Measurements from ENCODE around the gene LOXHD1.

Gene LOXHD1

DNA sequence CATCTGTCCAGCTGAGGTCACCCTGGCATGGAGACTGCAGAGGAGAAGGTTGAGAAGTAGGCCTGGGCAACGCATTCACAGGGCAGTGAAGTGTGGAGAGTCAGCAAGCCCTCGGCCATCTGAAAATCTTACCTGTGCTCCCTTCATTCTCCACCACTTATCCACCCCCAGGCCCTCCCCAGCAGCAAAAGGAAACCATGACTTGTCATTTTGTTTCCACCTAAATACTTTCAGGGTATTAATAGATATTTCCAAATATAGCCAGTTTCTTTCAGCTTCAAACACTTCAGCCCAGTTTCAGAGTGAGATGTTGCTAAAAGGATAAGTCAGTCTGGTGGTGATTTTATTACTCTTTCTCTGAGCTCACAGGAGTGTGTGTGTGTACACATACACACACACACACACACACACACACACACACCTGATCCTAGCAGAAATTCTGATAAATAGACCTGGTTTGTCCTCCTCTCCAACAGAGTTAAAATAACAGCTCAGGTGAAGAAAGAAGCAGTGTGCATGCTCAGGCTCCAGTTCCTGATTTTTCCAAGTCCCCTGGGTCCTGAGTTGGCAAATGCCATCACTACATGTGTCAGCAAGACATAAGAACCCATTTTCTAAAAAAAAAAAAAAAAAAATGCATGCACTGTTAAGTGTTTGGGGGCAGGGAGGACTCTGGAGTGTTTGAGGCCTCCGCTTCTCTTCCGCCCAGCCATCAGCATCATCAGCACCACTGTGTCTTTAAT, 82.8 kb downstream of the LOXHD1 start:
- DNase-seq: no peak

DNA sequence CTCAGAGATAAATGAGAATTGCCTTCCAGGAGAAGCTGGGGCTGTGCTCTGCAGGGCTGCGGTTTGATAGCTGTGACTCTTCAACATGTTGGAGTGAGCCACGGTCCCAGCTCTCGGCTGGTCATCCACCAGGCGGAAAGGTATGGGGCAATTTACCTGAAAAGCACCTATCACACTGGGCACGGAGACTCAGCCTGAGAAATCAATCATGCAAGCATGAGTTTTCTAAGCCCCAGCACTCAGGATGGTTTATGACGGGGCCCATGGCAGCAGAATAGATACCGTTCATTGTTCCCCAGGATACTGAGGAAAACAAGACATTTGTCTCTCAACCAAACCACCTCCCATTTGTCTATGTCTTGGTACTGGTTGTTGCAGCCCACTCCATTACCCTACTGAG, 83.9 kb downstream of the LOXHD1 start:
- DNase-seq: no peak

DNA sequence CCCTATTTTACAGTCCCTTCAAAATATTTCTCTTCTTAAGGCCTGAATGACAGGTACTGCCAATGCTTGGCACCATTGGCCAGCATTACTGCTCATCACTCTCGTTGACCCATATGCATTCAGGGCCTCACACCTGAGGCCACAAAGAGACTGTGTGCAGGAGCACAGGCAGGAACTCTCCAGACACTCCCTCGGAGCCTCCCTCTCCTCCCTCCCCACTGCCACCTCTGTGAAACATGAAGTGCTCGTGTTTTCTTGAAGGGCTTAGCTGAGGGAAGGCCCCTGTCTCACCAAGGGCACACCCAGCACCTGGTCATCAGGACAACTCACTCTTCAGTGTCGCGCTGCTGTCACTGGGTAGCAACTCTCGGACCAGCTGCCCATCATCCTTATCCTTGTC, 85.3 kb downstream of the LOXHD1 start:
- no peak for DNase-seq

DNA sequence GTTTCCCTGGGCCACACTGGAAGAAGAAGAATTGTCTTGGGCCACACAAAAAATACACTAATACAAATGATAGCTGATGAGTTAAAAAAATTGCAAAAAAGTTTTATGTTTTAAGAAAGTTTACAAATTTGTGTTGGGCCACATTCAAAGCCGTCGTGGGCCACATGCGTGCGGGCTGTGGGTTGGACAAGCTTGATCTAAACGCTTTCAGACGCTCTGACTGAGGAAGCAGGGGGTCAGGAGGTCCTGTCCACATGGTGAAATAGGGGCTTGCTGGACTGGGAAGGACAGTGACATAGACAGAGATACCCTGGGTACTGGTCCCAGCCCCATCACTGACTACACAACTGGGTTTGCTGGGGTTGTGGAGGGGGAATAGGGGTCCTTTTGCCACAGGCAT, 86.4 kb downstream of the LOXHD1 start:
- DNase-seq: no peak

DNA sequence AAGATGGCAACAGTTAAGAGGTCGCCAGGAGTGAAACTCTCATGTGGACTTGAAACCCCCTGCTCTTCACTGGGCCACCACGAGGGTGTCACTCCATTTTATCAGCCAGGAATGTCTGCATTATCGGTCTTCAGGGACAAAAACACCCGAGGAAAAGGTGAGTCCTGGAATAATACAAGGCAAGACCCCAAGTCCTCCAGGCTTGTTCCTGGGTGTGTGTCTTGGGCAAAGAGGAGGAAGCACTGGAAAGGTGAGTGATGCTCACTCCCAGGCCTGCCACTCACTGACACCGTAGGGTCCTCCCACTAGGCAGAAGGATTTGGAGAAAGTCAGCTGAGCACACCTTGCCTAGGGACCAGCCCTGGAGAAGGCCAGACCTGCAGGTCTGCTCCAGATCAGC, 86.9 kb downstream of the LOXHD1 start:
- no peak for DNase-seq

DNA sequence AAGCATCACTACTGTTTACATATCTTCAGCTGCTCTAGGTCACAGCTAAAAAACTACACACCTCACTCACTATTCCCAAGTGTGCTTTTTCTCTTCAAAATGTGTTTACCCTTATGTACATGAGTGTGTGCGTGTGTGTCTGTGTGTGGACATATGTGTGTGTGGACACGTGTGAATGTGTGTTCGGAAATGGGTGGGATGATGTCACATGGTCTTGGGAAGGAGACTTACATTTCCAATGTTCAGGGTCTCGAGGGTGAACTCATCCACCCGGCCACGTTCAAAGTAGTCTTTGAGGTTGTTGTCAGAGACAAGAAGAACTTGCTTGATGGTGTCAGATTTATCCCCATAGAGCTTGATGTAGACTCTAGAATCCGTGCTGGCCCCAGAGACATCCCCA, 87.8 kb downstream of the LOXHD1 start:
- no peak for DNase-seq

DNA sequence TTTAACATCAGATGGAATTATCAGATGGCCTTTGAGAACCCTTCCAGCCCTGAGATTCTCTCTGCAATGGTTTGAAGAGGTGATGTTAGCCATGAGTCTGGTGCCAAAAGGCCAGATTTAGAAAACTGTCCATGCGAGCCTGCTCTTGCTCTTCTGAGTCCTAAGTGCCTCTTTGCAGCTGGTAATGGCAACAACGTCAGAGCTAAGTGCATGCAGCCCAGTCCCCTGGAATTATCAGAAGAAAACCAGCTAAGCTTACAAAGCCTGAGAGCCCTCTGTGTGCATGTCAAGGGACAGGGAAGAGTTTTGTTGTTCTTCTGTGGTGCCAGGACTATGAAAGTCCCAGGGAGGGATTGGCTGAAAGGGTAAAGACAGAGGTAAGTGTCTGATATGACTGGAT, 89.8 kb downstream of the LOXHD1 start:
- DNase-seq: no peak

DNA sequence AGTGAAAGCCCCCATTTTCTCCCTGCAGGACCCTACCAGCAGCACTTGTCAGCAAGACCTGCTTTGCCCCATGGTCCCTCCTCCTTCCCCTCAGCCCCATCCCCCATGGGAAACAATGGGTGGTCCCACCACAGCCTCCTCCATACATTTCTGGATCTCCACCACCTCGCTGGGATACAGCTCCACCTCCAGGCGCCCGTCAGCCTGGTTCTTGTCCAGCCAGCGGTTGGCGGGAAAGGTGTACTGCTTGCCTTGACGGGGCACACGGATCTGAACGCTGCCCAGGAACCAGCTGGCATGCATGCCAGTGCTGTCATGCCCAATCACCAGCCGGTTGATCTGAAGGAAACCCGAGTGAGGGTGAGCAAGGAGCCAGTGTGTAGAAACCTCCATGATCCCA, 90.9 kb downstream of the LOXHD1 start:
- no peak for DNase-seq

DNA sequence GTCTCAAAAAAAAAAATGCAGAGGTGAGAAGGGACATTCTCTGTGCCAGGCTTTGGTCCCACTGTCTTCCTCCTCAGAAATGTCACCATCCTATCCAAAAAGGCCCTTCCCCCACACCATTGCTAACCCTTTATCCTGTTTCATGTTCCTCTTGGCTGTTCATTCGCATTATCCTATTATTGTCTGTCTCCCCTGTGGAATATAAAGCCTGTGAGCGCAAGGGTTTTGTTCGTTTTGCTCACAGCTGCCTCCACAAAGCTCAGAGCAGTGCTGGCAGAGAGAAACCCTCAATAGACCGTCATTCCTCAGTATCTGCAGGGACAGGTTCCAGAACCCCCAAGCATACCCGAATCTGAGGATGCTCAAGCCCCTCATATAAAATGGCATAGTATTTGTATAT, 91.8 kb downstream of the LOXHD1 start:
- no peak for DNase-seq

DNA sequence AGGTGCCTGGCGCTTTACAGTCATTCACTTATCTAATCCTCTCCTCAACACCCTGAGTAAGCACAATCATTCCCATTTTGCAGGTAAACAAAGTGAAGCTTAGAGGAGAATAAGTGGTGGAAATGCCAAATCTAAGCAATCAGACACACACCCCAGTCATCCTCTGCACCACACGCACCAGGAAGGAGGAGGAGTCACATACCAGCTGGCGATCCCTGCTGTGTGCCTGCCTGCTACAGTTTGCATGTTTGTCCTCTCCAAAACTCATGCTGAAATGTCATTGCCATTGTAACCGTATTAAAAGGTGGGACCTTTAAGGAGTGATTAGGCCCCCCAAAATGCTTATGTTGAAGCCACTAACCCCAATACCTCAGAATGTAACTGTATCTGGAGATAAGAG, 93.7 kb downstream of the LOXHD1 start:
- DNase-seq: no peak

DNA sequence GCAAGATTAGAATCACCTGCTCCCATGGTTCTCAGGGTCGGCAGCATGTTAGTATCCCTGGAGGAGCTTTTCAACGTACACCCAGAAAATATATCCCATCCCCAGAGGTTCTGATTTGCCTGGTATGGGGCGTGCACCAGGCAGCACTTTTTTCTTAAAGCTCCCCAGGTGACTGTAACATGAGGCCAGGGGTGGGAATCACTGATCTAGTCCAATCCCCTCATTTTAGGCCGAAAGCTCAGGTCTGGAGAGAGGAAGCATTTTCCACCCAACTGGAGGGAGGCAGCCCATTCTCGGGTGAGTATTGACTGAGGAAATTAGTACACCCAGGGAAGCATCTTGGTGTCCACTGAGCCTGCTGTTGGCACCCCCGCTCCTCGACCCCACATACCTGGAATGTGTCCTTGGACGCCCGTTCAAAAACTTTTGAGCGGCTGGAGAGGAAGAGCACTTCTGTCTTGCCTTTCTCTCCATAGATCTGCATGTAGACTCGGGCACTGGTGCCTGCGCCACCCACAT, 94.3 kb downstream of the LOXHD1 start:
- no peak for DNase-seq

DNA sequence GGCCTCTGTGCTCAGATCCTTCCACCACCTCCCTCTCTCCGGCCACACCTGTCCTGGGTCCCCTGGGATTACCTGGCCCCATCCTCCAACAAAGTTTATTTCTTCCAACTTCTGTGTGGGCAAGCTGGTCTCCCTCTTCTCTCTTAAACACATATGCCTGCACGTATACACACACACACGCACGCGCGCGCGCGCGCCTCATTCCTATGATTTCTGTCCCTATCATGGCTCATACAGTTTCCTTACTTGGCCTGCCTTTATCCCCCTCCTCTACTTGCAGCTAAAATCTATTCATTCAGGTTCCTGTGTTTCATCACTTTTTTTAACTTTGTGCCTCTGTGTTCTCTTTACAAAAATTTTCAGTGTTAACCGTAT, 96.4 kb downstream of the LOXHD1 start:
- DNase-seq: no peak

DNA sequence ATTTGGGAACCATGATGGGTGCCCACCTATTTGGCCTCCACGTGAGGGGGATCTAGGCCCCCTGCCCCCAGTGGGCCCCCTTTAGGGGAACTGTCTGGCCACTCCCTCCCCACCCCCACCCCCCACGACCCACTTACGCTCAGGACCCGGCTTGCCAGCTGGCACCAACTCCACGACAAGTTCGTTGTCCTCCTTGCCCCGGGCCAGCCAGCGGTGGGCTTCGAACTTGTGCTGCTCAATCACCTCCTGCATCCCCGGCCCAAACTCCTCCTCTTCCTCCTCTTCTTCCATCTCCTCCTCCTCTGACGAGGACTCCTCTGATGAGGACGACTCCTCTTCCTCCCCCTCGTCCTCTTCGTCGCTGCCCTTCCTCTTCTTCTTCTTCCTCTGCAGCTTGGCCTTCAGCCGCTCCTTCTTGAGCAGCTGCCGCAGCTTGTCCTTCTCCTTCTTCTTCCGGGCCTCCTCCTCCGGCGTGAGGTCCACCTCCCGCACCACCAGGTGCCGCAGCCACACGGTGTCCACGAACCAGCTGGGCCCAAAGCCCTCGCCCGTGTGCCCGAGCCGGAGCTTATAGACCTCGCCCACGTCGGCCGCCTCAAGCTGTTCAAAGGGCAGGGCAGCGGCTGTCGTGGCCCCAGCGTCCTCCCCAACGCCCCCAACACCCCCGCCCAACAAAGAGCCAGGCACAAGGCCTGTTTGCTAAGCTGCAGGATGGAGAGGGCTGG, 96.9 kb downstream of the LOXHD1 start:
- DNase-seq: no peak

DNA sequence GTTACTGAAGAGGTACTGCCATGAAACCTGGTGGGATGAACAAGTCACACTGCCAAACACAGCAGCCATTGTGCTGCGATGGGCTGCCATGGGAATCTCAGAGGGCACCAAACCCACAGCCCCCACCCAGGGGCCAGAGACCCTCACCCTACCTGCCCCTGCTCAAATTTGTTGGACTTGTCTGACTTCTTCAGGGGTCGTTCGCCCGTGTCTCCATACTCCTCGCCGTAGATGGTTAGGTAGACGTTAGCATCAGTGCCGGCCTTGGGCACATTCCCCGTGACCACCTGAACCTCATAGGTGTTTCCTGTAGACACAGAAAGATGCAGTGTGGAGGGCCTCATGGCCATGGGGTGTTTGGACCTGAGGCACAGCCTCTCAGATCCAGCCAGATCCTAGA, 97.7 kb downstream of the LOXHD1 start:
- DNase-seq: no peak

DNA sequence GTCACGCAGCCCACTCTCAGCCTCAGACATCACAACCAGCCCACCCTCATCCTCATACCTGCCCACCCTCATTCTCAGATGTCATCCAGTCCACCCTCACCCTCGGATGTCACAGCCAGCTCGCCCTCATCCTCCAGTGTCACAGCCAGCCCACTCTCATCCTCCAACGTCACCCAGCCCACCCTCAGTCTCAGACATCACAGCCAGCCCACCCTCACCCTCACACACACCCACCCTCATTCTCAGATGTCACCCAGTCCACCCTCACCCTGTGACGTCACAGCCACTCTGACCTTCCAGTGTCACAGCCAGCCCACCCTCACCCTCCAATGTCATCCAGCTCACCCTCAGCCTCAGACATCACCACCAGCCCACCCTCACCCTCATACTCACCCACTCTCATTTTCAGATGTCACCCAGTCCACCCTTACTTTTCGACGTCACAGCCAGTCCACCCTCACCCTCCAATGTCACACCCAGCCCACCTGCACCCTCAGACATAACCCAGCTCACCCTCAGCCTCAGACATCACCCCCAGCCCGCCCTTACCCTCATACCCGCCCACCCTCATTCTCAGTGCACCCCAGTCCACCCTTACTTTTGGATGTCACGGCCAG, 100.3 kb downstream of the LOXHD1 start:
- DNase-seq: no peak

DNA sequence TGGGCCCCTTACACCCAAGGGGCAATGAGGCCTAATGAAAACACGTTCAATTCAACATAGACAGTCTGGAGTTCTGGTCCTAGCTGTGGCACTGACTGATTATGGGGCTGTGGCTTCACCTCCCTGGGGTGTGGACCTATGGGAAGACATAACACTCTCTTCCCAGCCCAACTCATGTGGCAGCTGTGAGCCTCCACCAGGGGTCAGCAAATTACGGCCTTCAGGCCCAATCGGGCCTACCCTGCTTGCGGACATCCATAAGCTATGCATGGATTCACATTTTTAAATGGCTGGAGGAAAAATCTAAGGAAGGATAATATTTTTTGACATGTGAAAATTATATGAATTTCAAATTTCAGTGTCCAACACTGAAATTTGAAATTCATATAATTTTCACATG, 101.3 kb downstream of the LOXHD1 start:
- no peak for DNase-seq

DNA sequence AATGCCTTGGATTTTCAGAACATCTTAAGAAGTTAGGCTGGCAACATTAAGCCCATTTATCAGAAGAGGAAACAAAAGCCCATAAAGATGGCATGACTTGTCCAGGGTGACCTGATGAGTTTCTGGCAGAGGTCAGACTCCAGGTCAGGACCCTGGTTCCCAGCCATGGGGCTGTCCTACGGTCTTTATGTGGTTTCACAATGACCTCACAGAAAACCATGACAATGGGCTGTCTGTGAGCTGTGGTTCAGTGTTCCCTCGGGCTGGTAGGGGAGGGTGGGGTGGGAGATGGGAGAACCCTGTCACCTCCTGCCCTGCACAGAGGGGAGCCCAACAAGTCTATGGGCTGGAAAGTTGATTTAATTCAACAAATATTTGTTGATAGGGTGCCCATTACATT, 101.8 kb downstream of the LOXHD1 start:
- DNase-seq: no peak

DNA sequence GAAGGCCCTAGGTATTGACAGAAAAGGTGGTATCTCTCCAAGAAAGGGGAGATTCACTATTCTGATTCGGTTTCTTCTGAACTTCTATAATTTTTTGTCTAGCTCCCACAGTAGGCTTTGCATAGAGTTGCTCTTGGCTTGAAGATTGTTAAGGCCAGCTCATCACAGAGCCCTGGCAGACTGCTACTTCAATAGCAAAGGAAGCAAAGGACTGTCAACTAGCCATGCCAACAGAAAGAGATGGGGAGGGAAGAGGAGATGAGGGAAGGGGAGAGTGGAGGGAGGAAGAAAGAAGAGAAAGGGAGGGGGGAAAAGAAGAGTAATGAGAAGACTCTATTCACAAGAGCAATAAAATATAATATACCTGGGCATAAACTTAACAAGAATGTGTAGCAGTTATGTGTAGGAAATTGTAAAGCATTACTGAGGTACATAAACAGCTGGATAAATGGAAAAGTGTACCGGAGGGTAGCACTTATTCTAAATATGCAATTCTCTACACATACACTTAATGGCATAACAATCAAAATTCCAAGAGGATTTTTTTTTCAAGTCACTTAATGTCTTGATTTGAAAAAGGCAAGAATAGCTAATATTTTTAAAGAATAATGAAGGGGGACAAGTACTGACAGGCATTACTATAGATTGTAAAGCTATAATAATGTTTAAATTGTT, 102.5 kb downstream of the LOXHD1 start:
- DNase-seq: no peak

DNA sequence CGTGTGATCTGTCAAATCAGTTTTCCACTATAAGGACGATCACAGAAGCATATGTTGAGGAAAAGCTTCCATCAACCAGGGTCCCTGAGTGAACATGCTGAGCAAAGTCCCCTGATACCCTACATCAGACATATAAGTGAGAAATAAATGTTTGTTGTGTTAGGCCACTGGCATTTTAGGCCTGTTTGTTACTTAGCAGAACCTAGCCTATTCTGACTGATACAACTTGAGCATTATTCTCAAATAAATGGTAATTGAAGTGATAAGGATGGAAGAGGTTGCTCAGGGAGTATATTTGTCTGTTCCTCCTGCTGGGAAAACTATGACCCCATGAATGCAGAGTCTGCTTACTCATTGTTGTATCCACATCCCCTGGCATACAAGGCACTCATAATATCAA, 106.4 kb downstream of the LOXHD1 start:
- no peak for DNase-seq

DNA sequence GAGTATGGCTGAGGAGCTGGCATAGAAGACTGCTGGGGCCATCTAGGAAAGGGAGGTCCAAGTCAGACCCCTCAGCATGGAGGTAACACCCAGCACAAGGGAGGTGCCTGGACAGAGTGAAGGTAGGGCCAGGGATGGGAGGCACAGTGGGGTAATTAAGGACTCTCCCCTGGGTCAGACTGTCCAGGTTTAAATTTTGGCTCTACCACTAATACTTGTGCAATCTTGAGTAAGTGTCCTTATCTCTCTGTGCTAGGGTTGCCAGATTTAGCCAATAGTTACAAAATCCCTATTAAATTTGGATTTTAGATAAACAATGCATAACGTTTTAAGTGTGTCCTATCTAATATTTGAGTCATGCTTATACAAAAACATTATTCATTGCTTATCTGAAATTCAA, 109.5 kb downstream of the LOXHD1 start:
- no peak for DNase-seq

DNA sequence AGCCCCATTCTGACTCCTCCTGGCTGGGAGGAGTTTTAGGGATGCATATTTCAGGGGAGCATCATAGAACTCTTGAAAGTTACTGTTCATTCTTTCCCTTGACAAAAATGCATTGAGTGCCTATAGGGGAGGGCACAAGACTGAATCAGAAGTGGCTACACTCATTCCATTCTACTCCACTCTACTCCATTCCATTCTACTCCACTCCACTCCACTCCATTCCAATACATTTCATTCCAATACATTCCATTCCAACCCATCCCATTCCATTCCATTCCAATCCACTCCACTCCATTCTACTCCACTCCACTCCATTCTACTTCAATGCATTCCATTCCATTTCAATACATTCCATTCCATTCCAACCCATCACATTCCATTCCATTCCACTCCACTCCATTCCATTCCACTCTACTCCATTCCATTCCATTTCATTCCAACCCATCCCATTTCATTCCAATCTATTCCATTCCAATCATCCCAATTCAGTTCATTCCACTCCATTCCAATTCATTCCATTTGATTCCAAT, 110.8 kb downstream of the LOXHD1 start:
- no peak for DNase-seq

DNA sequence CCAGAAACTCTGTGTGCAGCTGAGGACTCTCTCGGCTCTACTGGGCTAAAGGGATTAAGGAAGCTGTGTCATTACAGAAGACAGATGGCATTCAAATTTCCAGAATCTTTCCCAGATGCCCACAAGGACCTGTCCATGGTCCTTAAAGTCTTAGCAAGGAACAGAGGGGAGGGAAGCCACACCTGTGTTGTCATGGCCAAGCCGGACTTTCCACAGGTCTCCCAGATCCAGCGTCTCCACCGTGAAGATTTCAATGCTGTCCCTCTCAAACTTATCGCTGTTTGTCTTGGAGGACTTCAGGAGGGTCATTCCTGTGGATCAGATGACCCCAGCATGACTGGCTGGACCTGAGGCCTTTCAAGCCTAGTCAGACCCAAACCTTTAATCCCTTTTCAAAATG, 114.5 kb downstream of the LOXHD1 start:
- DNase-seq: no peak

DNA sequence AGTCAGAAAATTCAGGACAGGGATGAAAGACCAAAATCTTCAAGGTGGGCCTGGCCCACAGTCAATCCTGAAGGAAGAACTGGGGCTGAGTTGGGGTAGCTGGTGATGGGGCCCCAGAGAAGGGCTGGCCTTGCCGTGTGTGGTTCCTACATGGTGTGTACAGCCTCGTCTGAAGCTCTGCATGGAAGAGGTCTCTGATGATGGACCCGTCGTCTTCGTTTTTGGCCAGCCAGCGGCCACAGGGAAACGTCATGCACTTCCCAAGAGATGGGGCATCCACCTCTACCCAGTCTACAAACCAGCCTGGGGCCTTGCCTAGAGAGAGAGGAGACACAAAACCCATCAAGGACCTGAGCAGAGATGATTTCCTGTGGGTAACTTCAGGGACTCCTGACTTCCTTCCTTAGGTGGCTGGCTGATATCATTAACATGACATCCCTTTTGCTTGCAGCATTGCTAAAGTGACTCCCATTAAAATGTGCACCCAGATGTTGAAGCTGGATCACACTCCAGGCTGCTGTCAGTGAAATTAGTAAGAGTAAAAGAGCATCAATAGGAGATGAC, 115.3 kb downstream of the LOXHD1 start:
- DNase-seq: no peak

Data from NCI-H2081 treated with DMSO at 0.1 percent for 48 hours (cell line).